ENCODE results near the gene PF4V1. TPM values are rescaled to one million over a fixed set of nuclear protein-coding genes. Genes with fewer than 3 reads are reported as not detected.

Gene PF4V1
- total and polyA plus RNA-seq, 10 donors: 0.67 to 12.3 (median 2.3) TPM

DNA sequence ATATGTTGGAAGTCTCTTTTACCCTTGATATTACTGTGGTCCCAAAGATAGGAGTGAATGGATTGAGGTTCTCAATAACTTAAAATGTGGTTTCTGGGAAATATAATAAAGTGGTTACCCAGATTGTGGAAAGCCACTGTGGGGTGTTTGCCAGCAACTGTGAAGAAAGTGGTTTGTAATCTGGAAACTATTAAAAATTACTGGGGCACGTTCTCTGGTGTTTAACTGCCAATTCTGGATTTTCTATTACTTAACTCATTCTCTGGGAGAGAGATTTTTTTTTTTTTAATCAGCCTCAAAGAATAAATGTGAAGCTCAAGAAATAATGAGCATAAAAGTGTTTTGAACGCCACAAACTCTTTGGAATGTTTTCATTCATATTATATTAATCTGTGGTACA is 21.5 kb upstream of the PF4V1 start:
- Histone ChIP-seq H3K27me3 (replicated peaks in 1 of 7) (peaks cover 0 to 5% (median 0%) of the 10 kb centered on the region in 7 donors), H3K4me1 (peaks cover 0 to 5% (median 0%) of the 10 kb centered on the region in 6 donors), H3K9me3 (peaks cover 0 to 10% (median 0%) of the 10 kb centered on the region in 8 donors), H3K27ac (no peak overlapping the region), H3K4me3 (no peak overlapping the region), H3K36me3 (no peaks in the 10 kb centered on the region)
- intact Hi-C loops (cut with DNase I; ENCODE audit: low total_unique reads): no loop called here
- DNase-seq: no peak
- WGBS, 5 donors: 60 to 83% (median 73%) methylated on average over 2 of the region's 2 CpGs
- no peak for TF ChIP-seq POLR2A (IDR thresholded peaks at IDR 0.05)
- no peak for TF ChIP-seq POLR2AphosphoS5 (IDR thresholded peaks at IDR 0.05)
- TF ChIP-seq, protein P1, sequence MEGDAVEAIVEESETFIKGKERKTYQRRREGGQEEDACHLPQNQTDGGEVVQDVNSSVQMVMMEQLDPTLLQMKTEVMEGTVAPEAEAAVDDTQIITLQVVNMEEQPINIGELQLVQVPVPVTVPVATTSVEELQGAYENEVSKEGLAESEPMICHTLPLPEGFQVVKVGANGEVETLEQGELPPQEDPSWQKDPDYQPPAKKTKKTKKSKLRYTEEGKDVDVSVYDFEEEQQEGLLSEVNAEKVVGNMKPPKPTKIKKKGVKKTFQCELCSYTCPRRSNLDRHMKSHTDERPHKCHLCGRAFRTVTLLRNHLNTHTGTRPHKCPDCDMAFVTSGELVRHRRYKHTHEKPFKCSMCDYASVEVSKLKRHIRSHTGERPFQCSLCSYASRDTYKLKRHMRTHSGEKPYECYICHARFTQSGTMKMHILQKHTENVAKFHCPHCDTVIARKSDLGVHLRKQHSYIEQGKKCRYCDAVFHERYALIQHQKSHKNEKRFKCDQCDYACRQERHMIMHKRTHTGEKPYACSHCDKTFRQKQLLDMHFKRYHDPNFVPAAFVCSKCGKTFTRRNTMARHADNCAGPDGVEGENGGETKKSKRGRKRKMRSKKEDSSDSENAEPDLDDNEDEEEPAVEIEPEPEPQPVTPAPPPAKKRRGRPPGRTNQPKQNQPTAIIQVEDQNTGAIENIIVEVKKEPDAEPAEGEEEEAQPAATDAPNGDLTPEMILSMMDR (IDR thresholded peaks at IDR 0.05 in 8 of 11, conservative IDR thresholded peaks at IDR 0.05 in 3 of 11): no peak

DNA sequence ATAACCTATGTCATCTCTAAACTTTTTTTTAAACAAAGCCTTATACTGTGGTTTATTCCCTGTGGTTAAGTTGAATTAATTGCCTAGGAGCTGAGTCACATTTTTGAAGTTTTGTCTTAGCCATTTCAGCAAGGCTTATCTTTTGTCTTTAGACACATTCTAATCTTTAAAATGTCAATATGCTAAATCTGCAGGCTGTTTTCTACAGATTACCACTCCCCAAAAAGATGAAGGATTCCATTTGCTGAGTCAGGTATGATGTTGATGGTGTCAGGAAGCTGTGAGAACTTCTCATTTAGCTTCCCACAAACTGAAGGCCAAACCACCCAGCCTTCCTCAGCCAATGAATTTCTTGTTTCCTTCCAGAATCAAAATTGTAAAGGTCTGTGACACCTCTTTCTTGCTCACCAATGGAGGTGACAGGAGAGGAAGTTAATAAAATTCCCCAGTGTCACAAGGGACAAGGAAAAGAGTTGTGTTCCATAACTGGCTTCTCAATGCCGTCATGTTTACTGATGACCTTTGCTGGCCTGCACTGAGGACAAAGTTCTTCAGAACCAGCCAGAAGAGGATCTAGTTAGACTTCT is 20.4 kb upstream of the PF4V1 start:
- peaks cover 0 to 17% (median 0%) of the 10 kb centered on the region in 7 donors for H3K27me3 ChIP-seq (replicated peaks in 1 of 7)
- H3K4me1 ChIP-seq: peaks cover 0 to 8% (median 0%) of the 10 kb centered on the region in 6 donors
- H3K4me3 ChIP-seq: no peak overlapping the region
- DNase-seq: no peak
- peak overlapping the region in 3 of 8 donors; percentile 49 to 58 (median 51) for H3K27ac ChIP-seq
- no peaks in the 10 kb centered on the region for H3K36me3 ChIP-seq
- WGBS, 5 donors: 45 to 84% (median 76%) methylated on average over 1 of the region's 1 CpG
- peaks cover 0 to 3% (median 0%) of the 10 kb centered on the region in 8 donors for H3K9me3 ChIP-seq
- intact Hi-C loops (cut with DNase I; ENCODE audit: low total_unique reads): no loop called here
- TF ChIP-seq POLR2A (IDR thresholded peaks at IDR 0.05): no peak
- no peak for TF ChIP-seq POLR2AphosphoS5 (IDR thresholded peaks at IDR 0.05)
- TF ChIP-seq, protein P1 (IDR thresholded peaks at IDR 0.05 in 8 of 11, conservative IDR thresholded peaks at IDR 0.05 in 3 of 11): no peak

DNA sequence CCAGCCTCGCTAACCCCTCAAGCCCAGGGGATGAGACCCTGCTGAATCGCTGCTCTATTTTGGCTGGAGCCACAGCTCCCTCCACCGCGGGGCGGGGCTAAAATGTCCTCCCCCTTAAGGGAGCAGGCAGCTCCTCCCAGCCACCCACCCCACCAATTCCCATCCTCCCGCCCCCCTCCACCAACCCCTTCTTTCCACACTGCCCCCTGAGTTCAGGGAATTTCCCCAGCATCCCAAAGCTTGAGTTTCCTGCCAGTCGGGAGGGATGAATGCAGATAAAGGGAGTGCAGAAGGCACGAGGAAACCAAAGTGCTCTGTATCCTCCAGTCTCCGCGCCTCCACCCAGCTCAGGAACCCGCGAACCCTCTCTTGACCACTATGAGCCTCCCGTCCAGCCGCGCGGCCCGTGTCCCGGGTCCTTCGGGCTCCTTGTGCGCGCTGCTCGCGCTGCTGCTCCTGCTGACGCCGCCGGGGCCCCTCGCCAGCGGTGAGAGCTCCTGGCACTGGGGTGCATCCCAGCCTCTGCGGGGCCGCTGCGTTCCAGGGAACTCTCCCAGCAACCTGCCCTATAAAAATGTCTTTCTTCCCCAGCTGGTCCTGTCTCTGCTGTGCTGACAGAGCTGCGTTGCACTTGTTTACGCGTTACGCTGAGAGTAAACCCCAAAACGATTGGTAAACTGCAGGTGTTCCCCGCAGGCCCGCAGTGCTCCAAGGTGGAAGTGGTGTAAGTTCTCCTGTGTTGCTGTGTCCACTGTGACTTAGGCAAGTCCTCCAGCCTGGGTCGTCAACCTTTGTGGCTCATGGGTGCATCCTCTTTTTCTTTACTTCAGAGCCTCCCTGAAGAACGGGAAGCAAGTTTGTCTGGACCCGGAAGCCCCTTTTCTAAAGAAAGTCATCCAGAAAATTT is 16.5 kb upstream of the PF4V1 start, which contains the start of gene CXCL6:
CXCL6 (plus strand) TSS at position 306 of the 907 bp plus-strand sequence; CDS start at position 379, 73 bp downstream.
- peak in 2 of 3 donors; percentile 49 to 59 for TF ChIP-seq POLR2AphosphoS5 (IDR thresholded peaks at IDR 0.05)
- TF ChIP-seq, protein P1 (IDR thresholded peaks at IDR 0.05 in 8 of 11, conservative IDR thresholded peaks at IDR 0.05 in 3 of 11): no peak
- WGBS, 5 donors: 4 to 9% (median 4%) methylated on average over 35 to 41 of the region's 41 CpGs
- H3K4me1 ChIP-seq: peaks cover 0 to 8% (median 0%) of the 10 kb centered on the region in 6 donors
- peak; percentile 84 for DNase-seq
- peak within 1 kb of the TSS; percentile 20 to 67 (median 36) for H3K4me3 ChIP-seq
- no peaks in the 10 kb centered on the region for H3K36me3 ChIP-seq
- intact Hi-C loops (cut with DNase I; ENCODE audit: low total_unique reads): no loop called here
- H3K9me3 ChIP-seq: peaks cover 0 to 3% (median 0%) of the 10 kb centered on the region in 8 donors
- H3K27me3 ChIP-seq (replicated peaks in 1 of 7): peaks cover 0 to 19% (median 0%) of the 10 kb centered on the region in 7 donors
- H3K27ac ChIP-seq: peak within 1 kb of the TSS; percentile 27 to 91 (median 86)
